HG03457 (cell line): ENCODE results near the gene MRPL42.
"Not testable (repeated sequence)": the region's sequence is repeated elsewhere in the genome, so short reads cannot be mapped to it uniquely, and the experiment has no call there.

Experiments used
- ATAC-seq: cut with Tn5 transposase; IDR thresholded peaks from one replicate; pipeline ENCODE4 v1.9.1; 2021; ENCODE audit warnings: moderate number of reproducible peaks; ENCODE audit not compliant: unreplicated experiment

MRPL42 gene

GRCh38 chr12:93540466-93540865 lies 73.2 kb downstream of the MRPL42 start:
- ATAC-seq = no peak

- no peak for ATAC-seq
Measured at GRCh38 chr12:93541578-93542225, 74.4 kb downstream of the MRPL42 start.

- no peak for ATAC-seq
Measured at GRCh38 chr12:93547778-93548177, 80.5 kb downstream of the MRPL42 start.

- ATAC-seq = no peak
Measured at GRCh38 chr12:93549174-93549573, 81.9 kb downstream of the MRPL42 start.

GRCh38 chr12:93550748-93551611 lies 83.7 kb downstream of the MRPL42 start:
- ATAC-seq = no peak

- no peak for ATAC-seq
Measured at GRCh38 chr12:93552427-93552826, 85.1 kb downstream of the MRPL42 start.

GRCh38 chr12:93557879-93558278 lies 90.6 kb downstream of the MRPL42 start:
- ATAC-seq = not testable (repeated sequence)

- not testable (repeated sequence) for ATAC-seq
Measured at GRCh38 chr12:93558685-93559084, 91.4 kb downstream of the MRPL42 start.

- ATAC-seq = no peak
Measured at GRCh38 chr12:93563807-93564538, 96.7 kb downstream of the MRPL42 start.

GRCh38 chr12:93565760-93566159 lies 98.4 kb downstream of the MRPL42 start:
- ATAC-seq = no peak
